Natural killer cell treated with Interleukin-12 subunit alpha and Interleukin-12 subunit beta and Interleukin-15 and Interleukin-18, amount 100 ng/mL, for 72 hours (primary cell): ENCODE data around the gene IGSF11. TPM values are rescaled to one million over a fixed set of nuclear protein-coding genes. Genes with fewer than 3 reads are reported as not detected.
A peak's percentile ranks its signal among the peaks of the same experiment; 100 is the strongest.

Experiments used
- ATAC-seq, 2 donors: fragments of 150-1000 bp; cut with Tn5 transposase in 1 of 2; sonication (Bioruptor Pico), chemical (Tn5 transposase) in 1 of 2; 2 replicates each; pipeline ENCODE4 v1.10.0; 2021
- DNase-seq: peaks from one replicate; pipeline ENCODE4 v3.0.0; 2022; ENCODE audit warnings: low spot score
- H3K27ac Mint-ChIP-seq, 2 donors: 1 replicate in 1 of 2; 2 replicates in 1 of 2; pipeline ENCODE4 v1.8.0; 2022; ENCODE audit warnings: mixed read lengths in 2 of 2, mild to moderate bottlenecking in 1 of 2, moderate library complexity in 1 of 2
- H3K27me3 Mint-ChIP-seq, 2 donors: 1 replicate in 1 of 2; 2 replicates in 1 of 2; pipeline ENCODE4 v1.8.0; 2022; ENCODE audit warnings: mixed read lengths in 2 of 2
- H3K36me3 Mint-ChIP-seq: one replicate; pipeline ENCODE4 v1.8.0; 2022; ENCODE audit warnings: mixed read lengths
- H3K4me1 Mint-ChIP-seq, 2 donors: 1 replicate in 1 of 2; 2 replicates in 1 of 2; pipeline ENCODE4 v1.8.0; 2022; ENCODE audit warnings: low read depth in 2 of 2, mixed read lengths in 2 of 2, mild to moderate bottlenecking in 1 of 2
- H3K4me3 Mint-ChIP-seq: one replicate; pipeline ENCODE4 v1.8.0; 2022; ENCODE audit warnings: mixed read lengths
- H3K9me3 Mint-ChIP-seq: 2 replicates; pipeline ENCODE4 v1.8.0; 2022; ENCODE audit warnings: mixed read lengths
- total RNA-seq, 2 donors: library from RNA; stranded (reverse); gene quantifications; one replicate each; pipeline ENCODE4 v1.2.3, GENCODE V29; 2022

Gene IGSF11
- total RNA-seq, 2 donors from 2014 or later, result 0.17 to 0.33 TPM

DNA sequence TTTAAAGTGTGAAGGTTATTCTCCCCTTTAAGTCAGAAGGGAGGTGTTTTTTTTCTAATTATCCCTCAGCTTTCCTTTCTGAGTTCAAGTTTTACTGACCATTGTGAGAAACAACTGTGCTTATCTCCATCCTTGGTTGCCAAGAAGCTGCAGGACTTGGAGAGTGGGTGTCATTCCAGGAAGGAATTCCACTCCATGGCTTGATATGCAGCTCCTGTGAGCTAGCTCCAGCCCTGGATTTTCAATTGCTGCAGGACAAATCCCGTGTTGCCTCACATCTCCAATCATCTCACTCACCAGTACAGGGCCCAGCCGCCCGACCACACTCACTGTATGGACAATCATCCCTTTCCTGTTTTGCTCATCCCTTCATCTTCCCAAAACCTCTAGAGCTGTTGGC is 122.5 kb downstream of the IGSF11 start:
- H3K4me1 Mint-ChIP-seq, result no peaks in the 10 kb centered on the region
- H3K4me3 Mint-ChIP-seq, result no peak overlapping the region
- peaks cover 21 to 45% of the 10 kb centered on the region in 2 donors for H3K27me3 Mint-ChIP-seq
- H3K27ac Mint-ChIP-seq, result no peak overlapping the region
- H3K36me3 Mint-ChIP-seq, result no peaks in the 10 kb centered on the region
- H3K9me3 Mint-ChIP-seq, result no peaks in the 10 kb centered on the region
- ATAC-seq (no peak), DNase-seq (no peak)

DNA sequence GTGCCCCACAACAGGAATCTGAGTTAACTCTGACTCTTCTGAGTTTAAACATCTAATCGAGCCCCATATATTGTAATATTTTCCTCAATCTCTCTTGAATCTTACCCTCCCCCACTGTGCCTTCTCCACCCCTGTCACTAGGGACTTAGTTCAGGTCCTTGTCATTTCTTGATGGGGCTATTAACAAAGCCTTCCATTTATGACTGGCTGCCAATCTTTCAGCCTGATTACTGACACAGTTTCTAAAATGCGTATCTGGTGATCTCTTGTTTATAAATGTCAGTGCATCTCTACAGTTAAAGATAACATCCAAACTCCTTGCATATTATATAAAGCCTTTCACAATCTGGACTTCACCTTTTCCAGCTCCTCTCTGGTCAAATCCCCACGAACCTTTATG is 124.3 kb downstream of the IGSF11 start:
- ATAC-seq (no peak), DNase-seq (no peak)
- H3K36me3 Mint-ChIP-seq, result no peaks in the 10 kb centered on the region
- H3K27me3 Mint-ChIP-seq, result peaks cover 25 to 55% of the 10 kb centered on the region in 2 donors
- H3K27ac Mint-ChIP-seq, result no peak overlapping the region
- H3K4me3 Mint-ChIP-seq, result no peak overlapping the region
- H3K4me1 Mint-ChIP-seq, result no peaks in the 10 kb centered on the region
- no peaks in the 10 kb centered on the region for H3K9me3 Mint-ChIP-seq

DNA sequence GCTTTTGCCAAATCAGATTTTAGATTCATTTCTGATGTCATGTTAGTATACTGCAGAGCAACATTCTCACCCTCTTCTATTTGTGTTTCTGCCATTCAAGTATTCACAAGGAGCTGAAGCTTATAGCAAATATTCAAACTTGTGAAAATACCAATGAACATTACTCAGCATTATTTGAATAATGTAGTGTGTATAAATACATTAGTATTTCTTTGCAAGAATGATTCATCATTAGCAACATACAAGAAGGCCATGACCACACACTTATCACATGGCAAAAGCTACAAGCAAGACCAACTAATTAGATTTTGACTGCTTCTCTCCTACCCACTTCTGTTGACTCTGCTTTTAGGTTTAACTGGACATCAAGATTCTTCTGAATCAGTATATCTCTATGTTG is 124.9 kb downstream of the IGSF11 start:
- Mint-ChIP-seq H3K27ac (no peak overlapping the region), H3K4me1 (no peaks in the 10 kb centered on the region), H3K27me3 (peaks cover 25 to 61% of the 10 kb centered on the region in 2 donors), H3K36me3 (no peaks in the 10 kb centered on the region), H3K4me3 (no peak overlapping the region), H3K9me3 (no peaks in the 10 kb centered on the region)
- ATAC-seq (no peak), DNase-seq (no peak)

DNA sequence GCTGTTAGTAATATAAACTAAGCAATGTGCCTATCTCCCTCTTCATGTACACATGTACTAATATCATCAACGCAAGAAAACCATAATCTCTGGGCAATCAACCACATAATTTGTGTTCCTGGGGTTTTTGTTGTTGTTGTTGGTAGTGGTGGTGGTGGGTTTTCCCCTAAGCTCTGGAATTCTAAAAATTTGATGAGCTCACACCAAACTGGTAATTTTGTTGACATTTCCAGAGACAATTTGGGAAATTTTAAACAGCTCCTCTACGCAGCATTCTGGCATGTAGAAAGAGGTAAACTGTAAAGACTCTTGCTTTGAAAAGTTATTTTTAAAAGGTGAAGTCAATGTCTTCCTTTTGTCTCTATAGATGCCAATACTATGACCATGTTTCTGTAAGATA is 126.7 kb downstream of the IGSF11 start:
- H3K4me3 Mint-ChIP-seq, result no peak overlapping the region
- H3K9me3 Mint-ChIP-seq, result no peaks in the 10 kb centered on the region
- no peak overlapping the region for H3K27ac Mint-ChIP-seq
- H3K4me1 Mint-ChIP-seq, result no peaks in the 10 kb centered on the region
- no peaks in the 10 kb centered on the region for H3K36me3 Mint-ChIP-seq
- ATAC-seq (no peak), DNase-seq (no peak)
- peaks cover 26 to 57% of the 10 kb centered on the region in 2 donors for H3K27me3 Mint-ChIP-seq

DNA sequence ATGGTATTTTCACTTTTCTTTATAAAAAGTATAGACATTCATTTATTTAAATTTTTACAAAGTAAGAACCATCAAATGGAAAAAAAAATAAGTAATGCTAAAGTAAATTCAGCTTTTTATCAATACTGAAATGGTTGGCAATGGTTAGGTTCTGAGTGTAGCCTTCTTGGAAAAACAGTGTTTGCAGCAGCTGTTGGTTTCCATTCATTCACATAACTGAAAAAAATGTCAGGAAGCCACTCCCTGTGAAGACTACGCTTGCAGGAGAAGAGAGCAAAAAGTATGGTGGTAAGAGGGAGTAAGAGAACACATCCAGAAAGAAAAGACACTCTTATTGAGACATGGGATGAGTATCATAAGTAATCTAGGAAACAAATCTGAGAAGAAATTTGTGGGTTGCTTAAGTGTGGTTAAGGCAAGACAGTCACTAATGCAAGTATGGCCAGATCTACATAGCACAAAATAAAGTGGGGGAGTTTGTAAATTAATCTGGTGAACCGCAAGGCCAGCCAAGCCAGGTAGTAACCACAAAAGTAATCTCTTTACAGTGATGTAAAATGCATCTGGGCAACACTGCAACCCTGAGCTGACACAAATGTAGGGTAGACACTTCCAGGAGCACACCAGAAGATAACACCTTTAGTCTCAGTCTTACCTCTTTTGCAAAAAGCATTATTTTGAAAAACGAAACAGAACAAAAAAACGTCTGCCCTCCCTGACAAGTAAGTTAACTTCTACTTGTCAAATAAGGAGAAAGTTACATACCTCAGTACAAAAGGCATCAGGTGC is 133.7 kb downstream of the IGSF11 start:
- peaks cover 16 to 50% of the 10 kb centered on the region in 2 donors for H3K27me3 Mint-ChIP-seq
- no peaks in the 10 kb centered on the region for H3K4me1 Mint-ChIP-seq
- no peak overlapping the region for H3K4me3 Mint-ChIP-seq
- no peak overlapping the region for H3K27ac Mint-ChIP-seq
- no peaks in the 10 kb centered on the region for H3K9me3 Mint-ChIP-seq
- H3K36me3 Mint-ChIP-seq, result no peaks in the 10 kb centered on the region
- ATAC-seq, result no peak
- no peak for DNase-seq

DNA sequence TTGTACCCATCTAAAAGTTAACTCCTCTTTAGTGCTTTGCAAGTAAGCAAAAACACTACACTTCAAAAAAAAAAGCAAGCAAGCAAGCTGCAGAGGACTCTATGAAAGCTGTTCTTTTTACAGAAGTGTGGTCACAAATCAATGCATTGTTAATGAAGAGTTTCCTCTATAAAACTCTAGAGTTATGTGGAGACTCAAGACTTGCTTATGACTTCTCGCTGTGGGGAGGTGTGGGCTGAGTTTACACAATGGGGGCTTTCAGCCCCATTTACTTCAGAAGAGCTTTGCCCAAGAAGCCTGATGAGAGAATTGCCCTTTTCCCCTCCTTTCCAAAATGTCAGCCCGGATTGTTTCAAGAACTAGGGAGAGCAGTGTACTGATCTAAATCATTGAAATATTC is 144.4 kb downstream of the IGSF11 start:
- Mint-ChIP-seq H3K9me3 (no peaks in the 10 kb centered on the region), H3K27me3 (peaks cover 21 to 57% of the 10 kb centered on the region in 2 donors), H3K27ac (no peak overlapping the region), H3K36me3 (no peaks in the 10 kb centered on the region), H3K4me1 (no peaks in the 10 kb centered on the region), H3K4me3 (no peak overlapping the region)
- no peak for DNase-seq
- no peak for ATAC-seq

DNA sequence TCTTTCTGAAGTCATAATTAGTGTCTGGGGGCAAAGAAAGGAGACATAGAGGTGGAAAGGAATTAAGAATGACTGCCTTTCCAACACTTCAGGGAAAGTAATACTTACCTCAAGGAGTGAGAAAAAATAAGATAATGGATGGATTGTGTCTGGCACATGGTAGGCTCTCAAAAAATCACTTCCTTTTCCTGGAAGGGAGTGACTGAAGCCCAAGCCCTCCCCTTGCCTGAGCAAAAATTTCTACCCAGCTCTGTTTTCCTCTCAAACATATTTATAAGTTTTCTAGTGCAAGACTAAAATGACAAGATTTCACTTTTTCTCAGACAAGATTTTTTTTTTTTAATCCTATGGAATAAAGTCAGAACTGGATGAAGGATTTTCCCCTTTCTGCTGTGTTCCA is 145.0 kb downstream of the IGSF11 start:
- Mint-ChIP-seq H3K4me1 (no peaks in the 10 kb centered on the region), H3K27ac (no peak overlapping the region), H3K27me3 (peaks cover 19 to 56% of the 10 kb centered on the region in 2 donors), H3K4me3 (no peak overlapping the region), H3K9me3 (no peaks in the 10 kb centered on the region), H3K36me3 (no peaks in the 10 kb centered on the region)
- no peak for ATAC-seq
- no peak for DNase-seq

DNA sequence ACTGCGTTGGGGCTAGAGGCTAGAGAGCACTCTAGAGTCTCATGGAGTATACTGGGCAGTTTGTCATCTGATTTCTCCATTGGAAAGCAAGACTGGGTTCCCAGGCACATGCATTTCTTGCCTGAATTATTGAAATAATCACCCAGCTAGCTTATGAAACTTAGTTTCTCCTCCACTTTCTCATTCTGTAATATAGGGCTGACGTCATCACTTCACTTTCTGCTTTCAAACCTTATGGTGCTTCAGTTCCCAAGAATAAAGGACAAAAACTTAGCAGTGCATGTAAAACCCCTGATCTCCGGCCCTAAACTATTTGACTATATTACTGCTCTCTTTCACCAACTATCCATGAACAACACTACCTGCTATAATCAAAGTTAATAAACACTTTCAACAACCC is 147.9 kb downstream of the IGSF11 start:
- no peak overlapping the region for H3K4me3 Mint-ChIP-seq
- DNase-seq, result no peak

DNA sequence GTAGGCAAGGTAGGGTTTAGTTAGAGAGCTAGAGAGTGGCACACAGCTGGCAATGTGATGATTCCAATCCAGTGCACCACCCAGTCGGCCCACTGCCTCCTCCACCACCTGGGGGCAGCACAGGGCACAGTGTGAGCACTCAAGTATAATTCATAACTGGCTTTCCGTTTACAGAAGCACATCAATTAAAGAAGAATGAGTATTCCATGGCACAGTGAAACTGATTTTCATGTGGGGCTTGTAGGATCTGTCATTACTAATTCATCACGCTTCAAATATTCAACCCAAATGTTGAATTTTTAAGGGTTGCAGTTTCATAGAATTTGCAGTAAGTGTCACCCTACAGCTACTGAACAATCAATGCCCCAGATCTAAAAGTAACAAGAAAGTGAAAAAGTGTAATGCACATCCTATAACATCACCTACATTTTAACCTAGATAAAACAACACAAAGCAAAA is 149.9 kb downstream of the IGSF11 start:
- Mint-ChIP-seq H3K9me3 (no peaks in the 10 kb centered on the region), H3K36me3 (no peaks in the 10 kb centered on the region), H3K4me1 (no peaks in the 10 kb centered on the region), H3K27me3 (peaks cover 24 to 38% of the 10 kb centered on the region in 2 donors), H3K27ac (no peak overlapping the region), H3K4me3 (no peak overlapping the region)
- ATAC-seq (peak; percentile 77 to 81), DNase-seq (peak; percentile 76)

More for the DNA sequence above, 147.9 kb downstream of the IGSF11 start:
- ATAC-seq, result no peak
- H3K9me3 Mint-ChIP-seq, result no peaks in the 10 kb centered on the region
- no peaks in the 10 kb centered on the region for H3K4me1 Mint-ChIP-seq
- no peaks in the 10 kb centered on the region for H3K36me3 Mint-ChIP-seq
- H3K27me3 Mint-ChIP-seq, result peaks cover 17 to 46% of the 10 kb centered on the region in 2 donors
- no peak overlapping the region for H3K27ac Mint-ChIP-seq

DNA sequence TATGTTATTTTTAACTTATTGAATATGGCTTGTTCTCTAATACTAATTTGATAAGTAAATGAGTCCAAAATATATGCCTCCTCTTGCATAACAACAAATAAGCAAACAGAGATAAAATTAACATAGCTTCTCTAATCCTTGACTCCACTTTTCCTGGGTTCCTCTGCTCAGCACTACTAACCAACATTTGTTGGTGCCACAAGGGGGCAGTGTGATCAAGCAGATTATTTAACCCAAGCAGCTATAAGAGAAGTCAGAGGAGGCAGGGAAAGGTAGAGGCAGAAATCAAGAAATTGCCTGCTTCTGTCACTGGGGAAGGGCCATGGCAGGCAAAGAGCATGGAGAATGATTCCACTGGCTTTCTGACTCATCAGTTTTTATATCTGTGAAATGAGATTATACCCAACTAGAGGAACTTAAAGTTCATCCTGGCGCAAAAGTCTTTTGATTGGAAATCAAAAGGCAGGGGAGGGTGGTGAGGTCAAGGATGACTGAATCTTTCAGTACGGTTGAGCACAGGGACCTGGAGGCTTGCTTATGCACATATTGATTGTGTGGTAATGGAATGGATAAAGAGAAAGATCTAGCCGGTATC is 152.2 kb downstream of the IGSF11 start:
- no peak overlapping the region for H3K27ac Mint-ChIP-seq
- no peaks in the 10 kb centered on the region for H3K9me3 Mint-ChIP-seq
- H3K4me1 Mint-ChIP-seq, result no peaks in the 10 kb centered on the region
- ATAC-seq, result peak; percentile 46 to 66
- no peaks in the 10 kb centered on the region for H3K36me3 Mint-ChIP-seq
- H3K4me3 Mint-ChIP-seq, result no peak overlapping the region
- peaks cover 22 to 26% of the 10 kb centered on the region in 2 donors for H3K27me3 Mint-ChIP-seq
- peak; percentile 64 for DNase-seq

DNA sequence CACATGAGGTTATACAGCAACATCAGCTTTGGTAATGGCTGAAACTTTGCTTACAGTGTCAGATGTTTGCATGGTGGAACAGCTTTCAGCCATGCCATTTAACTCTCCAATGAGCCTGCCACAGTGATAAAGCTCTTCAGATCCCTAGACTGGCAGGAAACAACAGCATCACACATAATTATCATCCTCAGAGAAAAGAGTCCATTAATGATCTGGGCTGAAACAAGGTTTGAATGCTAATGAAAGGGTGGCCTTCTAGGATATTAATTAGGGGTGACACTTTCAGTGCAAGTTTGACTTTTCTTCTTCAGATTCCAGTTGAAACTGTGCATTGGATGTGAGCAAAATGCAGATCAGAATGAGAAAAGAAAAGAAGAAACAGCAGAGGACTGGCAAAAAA is 166.6 kb downstream of the IGSF11 start:
- Mint-ChIP-seq H3K36me3 (peaks cover 9% of the 10 kb centered on the region), H3K4me3 (no peak overlapping the region), H3K9me3 (no peaks in the 10 kb centered on the region), H3K4me1 (no peaks in the 10 kb centered on the region), H3K27me3 (peaks cover 26 to 27% of the 10 kb centered on the region in 2 donors), H3K27ac (no peak overlapping the region)
- DNase-seq (no peak), ATAC-seq (no peak)

DNA sequence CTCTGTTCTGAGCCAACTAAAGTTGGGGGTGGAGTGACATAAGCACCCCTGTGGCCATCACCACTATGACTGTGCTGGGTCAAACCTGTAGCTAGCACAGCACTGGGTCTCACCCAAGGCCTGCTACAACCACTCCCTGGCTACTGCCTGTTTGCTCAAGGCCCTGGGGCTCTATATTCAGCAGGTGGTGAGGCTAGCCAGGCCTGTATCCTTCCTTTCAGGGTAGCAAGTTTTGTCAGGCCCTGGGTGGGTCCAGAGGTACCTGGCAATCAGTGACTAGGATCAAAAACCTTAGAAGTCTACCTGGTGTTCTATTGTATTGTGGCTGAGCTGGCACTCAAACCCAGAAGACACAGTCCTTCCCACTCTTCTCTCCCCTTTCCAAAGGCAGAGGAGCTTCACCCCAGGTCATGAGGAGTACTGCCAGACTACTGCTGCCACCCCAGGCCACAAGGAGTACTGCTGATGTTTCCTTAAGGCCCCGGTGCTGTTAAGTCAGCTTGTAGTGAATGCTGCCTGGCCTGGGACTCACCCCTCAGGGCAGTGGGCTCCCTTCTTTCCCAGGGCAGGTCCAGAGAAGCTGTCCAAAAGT is 170.8 kb downstream of the IGSF11 start:
- DNase-seq (no peak), ATAC-seq (peak in 1 of 2 donors; percentile 48)
- Mint-ChIP-seq H3K27me3 (peaks cover 9 to 36% of the 10 kb centered on the region in 2 donors), H3K9me3 (peaks cover 4% of the 10 kb centered on the region), H3K36me3 (no peaks in the 10 kb centered on the region), H3K4me3 (no peak overlapping the region), H3K4me1 (no peaks in the 10 kb centered on the region), H3K27ac (no peak overlapping the region)

DNA sequence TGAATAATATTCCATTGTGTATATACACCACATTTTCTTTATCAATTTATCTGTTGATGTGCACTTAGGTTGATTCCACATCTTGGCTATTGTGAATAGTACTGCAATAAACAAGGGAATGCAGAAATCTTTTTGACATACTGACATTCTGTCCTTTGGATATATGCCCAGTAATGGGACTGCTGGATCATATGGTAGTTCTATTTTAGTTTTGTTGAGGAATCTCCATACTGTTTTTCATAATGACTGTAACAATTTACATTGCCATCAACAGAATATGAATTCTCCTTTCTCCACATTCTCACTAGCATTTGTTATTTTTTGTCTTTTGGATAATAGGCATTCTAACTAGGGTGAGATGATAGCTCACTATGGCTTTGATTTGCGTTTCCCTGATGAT is 174.7 kb downstream of the IGSF11 start:
- DNase-seq (no peak), ATAC-seq (no peak)
- H3K4me3 Mint-ChIP-seq, result no peak overlapping the region
- no peaks in the 10 kb centered on the region for H3K36me3 Mint-ChIP-seq
- peaks cover 0 to 49% of the 10 kb centered on the region in 2 donors for H3K27me3 Mint-ChIP-seq
- peaks cover 9% of the 10 kb centered on the region for H3K9me3 Mint-ChIP-seq
- no peak overlapping the region for H3K27ac Mint-ChIP-seq
- H3K4me1 Mint-ChIP-seq, result no peaks in the 10 kb centered on the region
